Retinal pigment epithelial cell (primary cell): ENCODE data around the gene TOE1.

Source experiments
- DNase-seq: peaks from one replicate; pipeline ENCODE4 v3.0.0-alpha.2; 2010; ENCODE audit warnings: low read depth
- H3K4me3 ChIP-seq: 2 replicates; pipeline ENCODE4 v1.5.1; 2011; ENCODE audit warnings: mild to moderate bottlenecking, low read length, control low read depth, moderate library complexity
- CTCF ChIP-seq: conservative IDR thresholded peaks from 2 replicates; pipeline ENCODE4 v1.5.1; 2011; ENCODE audit warnings: low read depth, low read length, control low read depth, inconsistent platforms

The TOE1 gene

GRCh38 chr1:45348609-45348965 lies 8.6 kb downstream of the TOE1 start:
- TF ChIP-seq CTCF: no peak

GRCh38 chr1:45348966-45349677 lies 9.2 kb downstream of the TOE1 start:
- no peak for DNase-seq
- no peak for TF ChIP-seq CTCF
- no peak overlapping the region for H3K4me3 ChIP-seq

More at GRCh38 chr1:45348609-45348965, 8.6 kb downstream of the TOE1 start:
- DNase-seq: no peak
- no peak overlapping the region for H3K4me3 ChIP-seq

- DNase-seq: no peak
- H3K4me3 ChIP-seq: no peak overlapping the region
- no peak for TF ChIP-seq CTCF
Measured at GRCh38 chr1:45351508-45351907, 11.5 kb downstream of the TOE1 start.

GRCh38 chr1:45353685-45354084 lies 13.7 kb downstream of the TOE1 start:
- no peak for DNase-seq
- TF ChIP-seq CTCF: no peak
- H3K4me3 ChIP-seq: no peak overlapping the region

- DNase-seq: no peak
- H3K4me3 ChIP-seq: no peak overlapping the region
- no peak for TF ChIP-seq CTCF
Measured at GRCh38 chr1:45354838-45355237, 14.9 kb downstream of the TOE1 start.

- no peak overlapping the region for H3K4me3 ChIP-seq
- TF ChIP-seq CTCF: no peak
- no peak for DNase-seq
Measured at GRCh38 chr1:45355683-45356082, 15.7 kb downstream of the TOE1 start.

- no peak overlapping the region for H3K4me3 ChIP-seq
- TF ChIP-seq CTCF: no peak
- no peak for DNase-seq
Measured at GRCh38 chr1:45356186-45356585, 16.2 kb downstream of the TOE1 start.
